GM19452 (cell line): ENCODE measurements around the gene VDAC1.
"Not testable (repeated sequence)": the region's sequence is repeated elsewhere in the genome, so short reads cannot be mapped to it uniquely, and the experiment has no call there.

ENCODE experiments used
- ATAC-seq: cut with Tn5 transposase; IDR thresholded peaks from one replicate; pipeline ENCODE4 v1.9.1; 2021; ENCODE audit not compliant: unreplicated experiment

VDAC1 gene

GRCh38 chr5:133969654-133970324 is 35.0 kb downstream of the VDAC1 start:
- no peak for ATAC-seq

- peak; percentile 95 for ATAC-seq
Observed at GRCh38 chr5:133968204-133968980, 36.4 kb downstream of the VDAC1 start, which contains the start of gene C5orf15. Gene C5orf15 (minus strand): TSS chr5:133968625. CDS start chr5:133968584, 41 bp downstream.

GRCh38 chr5:133967698-133968203 is 37.0 kb downstream of the VDAC1 start:
- no peak for ATAC-seq

GRCh38 chr5:133967124-133967523 is 37.7 kb downstream of the VDAC1 start:
- no peak for ATAC-seq

GRCh38 chr5:133966090-133966489 is 38.7 kb downstream of the VDAC1 start:
- ATAC-seq = no peak

- ATAC-seq = no peak
Observed at GRCh38 chr5:133963493-133964128, 41.2 kb downstream of the VDAC1 start.

- ATAC-seq = no peak
Observed at GRCh38 chr5:133962801-133963476, 41.8 kb downstream of the VDAC1 start.

GRCh38 chr5:133962131-133962530 is 42.6 kb downstream of the VDAC1 start:
- ATAC-seq = no peak

GRCh38 chr5:133959643-133960042 is 45.1 kb downstream of the VDAC1 start:
- no peak for ATAC-seq

GRCh38 chr5:133957591-133957990 is 47.2 kb downstream of the VDAC1 start:
- ATAC-seq = peak; percentile 83

- no peak for ATAC-seq
Observed at GRCh38 chr5:133957080-133957479, 47.7 kb downstream of the VDAC1 start.

GRCh38 chr5:133956196-133956595 is 48.6 kb downstream of the VDAC1 start:
- not testable (repeated sequence) for ATAC-seq

GRCh38 chr5:133953568-133954145 is 51.1 kb downstream of the VDAC1 start:
- ATAC-seq = no peak

- no peak for ATAC-seq
Observed at GRCh38 chr5:133952729-133953567, 51.8 kb downstream of the VDAC1 start.

GRCh38 chr5:133950821-133951612 is 53.8 kb downstream of the VDAC1 start:
- ATAC-seq = no peak

- no peak for ATAC-seq
Observed at GRCh38 chr5:133948721-133949120, 56.1 kb downstream of the VDAC1 start.

GRCh38 chr5:133947431-133947841 is 57.3 kb downstream of the VDAC1 start:
- ATAC-seq = no peak

- ATAC-seq = no peak
Observed at GRCh38 chr5:133945568-133945967, 59.2 kb downstream of the VDAC1 start.
